AG09309 (cell line): ENCODE results near the gene TMEM135.
A peak's percentile ranks its signal among the peaks of the same experiment; 100 is the strongest.

Experiments
- DNase-seq: peaks from one replicate; pipeline ENCODE4 v3.0.0-alpha.2; 2010; ENCODE audit warnings: low read depth
- H3K4me3 ChIP-seq: 2 replicates; pipeline ENCODE4 v1.5.1; 2011; ENCODE audit warnings: mild to moderate bottlenecking, low read depth, low read length, moderate library complexity; ENCODE audit not compliant: control insufficient read depth
- TF ChIP-seq, protein P1 (sequence below): IDR thresholded peaks from 2 replicates; pipeline ENCODE4 v1.5.1; 2011; ENCODE audit warnings: mild to moderate bottlenecking, low read depth, low read length, inconsistent platforms; ENCODE audit not compliant: insufficient read depth, control insufficient read depth; ENCODE audit errors: missing control alignments

TMEM135 gene

DNA sequence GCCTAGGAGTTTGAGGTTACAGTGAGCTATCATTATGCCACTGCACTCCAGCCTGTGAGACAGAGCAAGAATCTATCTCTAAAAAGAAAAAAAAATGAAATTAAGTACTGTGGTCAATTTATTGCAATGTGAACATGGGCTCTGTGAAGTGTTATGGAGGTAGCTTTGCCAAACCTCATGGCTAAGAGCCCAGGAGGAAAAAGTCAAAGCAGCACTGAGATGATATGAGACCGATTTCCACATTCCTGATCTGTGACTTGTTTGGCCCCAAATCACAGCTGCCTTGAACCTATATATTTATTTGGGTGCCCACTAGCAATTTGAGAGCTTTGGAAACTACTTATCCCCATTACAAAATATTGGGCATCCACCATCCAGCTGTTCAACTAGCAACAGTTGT is 29.8 kb upstream of the TMEM135 start:
- H3K4me3 ChIP-seq, result no peak overlapping the region
- TF ChIP-seq, protein P1, sequence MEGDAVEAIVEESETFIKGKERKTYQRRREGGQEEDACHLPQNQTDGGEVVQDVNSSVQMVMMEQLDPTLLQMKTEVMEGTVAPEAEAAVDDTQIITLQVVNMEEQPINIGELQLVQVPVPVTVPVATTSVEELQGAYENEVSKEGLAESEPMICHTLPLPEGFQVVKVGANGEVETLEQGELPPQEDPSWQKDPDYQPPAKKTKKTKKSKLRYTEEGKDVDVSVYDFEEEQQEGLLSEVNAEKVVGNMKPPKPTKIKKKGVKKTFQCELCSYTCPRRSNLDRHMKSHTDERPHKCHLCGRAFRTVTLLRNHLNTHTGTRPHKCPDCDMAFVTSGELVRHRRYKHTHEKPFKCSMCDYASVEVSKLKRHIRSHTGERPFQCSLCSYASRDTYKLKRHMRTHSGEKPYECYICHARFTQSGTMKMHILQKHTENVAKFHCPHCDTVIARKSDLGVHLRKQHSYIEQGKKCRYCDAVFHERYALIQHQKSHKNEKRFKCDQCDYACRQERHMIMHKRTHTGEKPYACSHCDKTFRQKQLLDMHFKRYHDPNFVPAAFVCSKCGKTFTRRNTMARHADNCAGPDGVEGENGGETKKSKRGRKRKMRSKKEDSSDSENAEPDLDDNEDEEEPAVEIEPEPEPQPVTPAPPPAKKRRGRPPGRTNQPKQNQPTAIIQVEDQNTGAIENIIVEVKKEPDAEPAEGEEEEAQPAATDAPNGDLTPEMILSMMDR, result no peak
- DNase-seq, result peak; percentile 29

DNA sequence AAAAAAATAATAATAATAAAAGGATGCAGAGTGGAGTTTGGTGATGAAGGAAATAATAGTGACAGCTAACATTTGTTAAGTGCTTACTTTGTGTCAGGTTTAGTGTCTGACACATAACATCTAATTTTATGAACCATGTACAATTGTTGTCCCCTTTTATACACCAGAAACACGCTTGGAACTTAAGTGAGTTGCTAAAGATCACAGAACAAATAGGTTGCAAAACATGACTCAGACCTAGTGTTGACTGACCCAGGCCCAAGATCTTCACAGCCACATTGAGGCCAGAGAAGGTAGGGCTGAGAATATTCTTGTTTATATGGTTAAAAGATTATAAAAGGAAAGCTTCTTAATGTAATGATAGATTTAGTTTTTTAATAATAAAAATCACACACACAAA is 25.6 kb upstream of the TMEM135 start:
- DNase-seq, result no peak
- no peak overlapping the region for H3K4me3 ChIP-seq
- TF ChIP-seq, protein P1, result no peak

DNA sequence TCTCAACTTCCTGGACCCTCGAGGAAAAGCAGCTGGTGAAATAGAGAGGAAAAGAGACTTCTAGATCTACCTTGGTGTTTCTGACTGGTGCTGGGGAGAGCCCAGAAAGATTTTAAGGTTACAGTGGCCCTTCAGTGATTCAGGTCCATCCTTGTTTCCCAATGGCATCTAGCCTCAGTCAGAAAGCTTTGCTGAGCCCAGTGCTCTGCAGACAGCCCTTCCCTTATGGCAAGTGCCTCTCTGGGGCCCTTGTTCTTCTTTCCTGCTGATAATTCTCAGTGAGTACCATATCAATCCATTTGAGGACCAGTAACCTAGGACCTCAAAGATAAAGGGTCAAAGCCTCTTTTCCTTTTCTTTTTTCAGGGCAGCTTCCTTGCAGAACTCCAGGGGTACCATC is 25.1 kb upstream of the TMEM135 start:
- DNase-seq, result no peak
- TF ChIP-seq, protein P1, result no peak
- no peak overlapping the region for H3K4me3 ChIP-seq

DNA sequence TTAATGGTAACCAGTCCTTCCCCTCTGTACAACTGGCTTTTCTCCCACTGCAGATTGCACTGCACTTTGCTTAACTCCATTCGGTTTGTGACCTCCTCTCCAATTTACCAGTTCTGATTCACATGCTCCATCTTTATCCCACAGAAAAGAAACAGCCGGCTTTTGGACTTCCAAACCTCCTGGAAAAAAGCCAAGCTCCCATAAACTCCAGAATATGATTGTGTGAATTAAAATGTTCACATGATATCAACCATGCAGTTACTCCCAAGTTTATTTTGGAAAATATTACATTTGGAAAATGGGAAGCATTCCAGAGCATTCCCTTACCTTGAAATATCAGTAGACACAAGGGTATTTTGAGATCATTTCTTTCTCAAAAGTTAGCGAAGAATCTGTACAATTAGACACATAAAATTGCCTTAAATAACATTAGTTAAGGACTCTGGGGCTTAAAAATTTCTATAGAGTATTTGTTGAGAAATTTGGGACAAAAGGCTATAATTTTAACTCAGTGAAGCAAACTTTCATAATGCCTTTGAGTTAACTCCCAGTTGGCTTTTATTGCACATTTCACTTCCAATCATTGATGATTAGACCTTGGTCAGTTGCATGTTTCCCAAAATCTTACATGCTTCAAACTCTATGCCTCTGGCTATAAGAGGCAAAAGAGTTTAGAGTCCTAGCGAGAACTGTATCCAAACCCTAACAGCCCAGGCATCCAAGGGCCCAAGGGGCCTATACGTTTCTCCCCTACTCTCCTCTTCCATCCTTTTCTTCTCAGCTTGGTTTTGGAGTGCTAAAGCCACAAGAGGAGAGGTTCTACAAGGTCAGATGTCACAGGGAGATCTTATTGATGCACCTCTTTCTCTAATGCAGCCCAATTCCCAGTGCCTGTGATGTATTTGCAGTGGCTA is 23.6 kb upstream of the TMEM135 start:
- H3K4me3 ChIP-seq, result no peak overlapping the region
- DNase-seq, result no peak
- TF ChIP-seq, protein P1, result no peak

DNA sequence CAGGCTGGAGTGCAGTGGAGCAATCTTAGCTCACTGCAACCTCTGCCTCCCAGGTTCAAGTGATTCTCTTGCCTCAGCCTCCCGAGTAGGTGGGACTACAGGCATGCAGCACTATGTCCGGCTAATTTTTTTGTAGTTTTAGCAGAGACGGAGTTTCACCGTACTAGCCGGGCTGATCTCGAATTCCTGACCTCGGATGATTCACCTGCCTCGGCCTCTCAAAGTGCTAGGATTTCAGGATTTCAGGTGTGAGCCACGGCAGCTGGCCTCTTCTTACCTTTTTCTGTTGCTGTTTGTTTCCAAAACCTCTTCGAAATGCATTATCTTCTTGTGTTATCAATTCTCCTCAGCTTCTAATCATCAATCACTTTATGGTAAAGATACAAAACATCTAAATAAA is 22.1 kb upstream of the TMEM135 start:
- TF ChIP-seq, protein P1, result no peak
- DNase-seq, result no peak
- H3K4me3 ChIP-seq, result no peak overlapping the region

DNA sequence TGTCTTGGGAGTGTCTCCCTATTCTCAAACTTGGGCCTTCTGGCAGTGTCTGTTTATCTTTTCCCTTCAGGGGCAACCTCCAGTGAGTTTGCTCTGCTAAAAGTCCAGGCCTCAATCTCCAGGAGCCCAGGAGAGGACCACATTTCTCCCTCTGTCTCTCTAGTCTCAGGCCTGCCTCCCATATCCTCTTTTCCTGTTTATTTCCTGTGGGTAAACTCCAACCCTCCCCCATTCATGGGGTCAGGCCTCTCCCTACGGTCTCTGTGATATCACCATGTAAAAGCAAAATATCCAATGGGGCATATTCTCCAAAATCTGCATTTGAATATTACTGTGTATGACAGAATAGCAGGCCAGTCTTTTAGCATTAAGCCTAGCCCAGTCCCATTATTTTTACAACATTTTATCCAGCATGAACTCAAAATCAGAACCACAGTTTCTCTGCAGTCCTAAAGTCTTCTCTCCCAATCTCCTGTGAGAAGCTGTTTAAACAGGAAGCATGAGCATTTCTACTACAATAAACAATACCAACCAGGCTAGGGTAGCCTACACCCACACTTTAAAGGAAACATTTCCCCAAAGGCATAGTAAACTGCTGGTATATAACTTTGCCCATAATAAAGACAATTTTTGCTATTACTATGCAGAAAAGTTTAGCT is 18.0 kb upstream of the TMEM135 start:
- H3K4me3 ChIP-seq, result no peak overlapping the region
- no peak for DNase-seq
- TF ChIP-seq, protein P1, result no peak
